Activated naive CD4-positive, alpha-beta T cell treated with anti-CD3 and anti-CD28 coated beads, Interleukin-2, amount 50 U/mL, for 72 hours (primary cell): ENCODE measurements around the gene LOXHD1. TPM values are rescaled to one million over a fixed set of nuclear protein-coding genes. Genes with fewer than 3 reads are reported as not detected.

Experiments used
- ATAC-seq, 2 donors: fragments of 150-1000 bp; cut with Tn5 transposase; 2 replicates each; pipeline ENCODE4 v1.10.0; 2021; ENCODE audit warnings: mild to moderate bottlenecking in 2 of 2, moderate library complexity in 2 of 2
- DNase-seq, 2 donors: peaks; one replicate each; pipeline ENCODE4 v3.0.0; 2021 to 2022; ENCODE audit warnings: low spot score in 2 of 2
- H3K27ac Mint-ChIP-seq, 2 donors: one replicate each; pipeline ENCODE4 v1.8.0; 2022; ENCODE audit warnings: mild to moderate bottlenecking in 2 of 2, mixed read lengths in 2 of 2
- H3K36me3 Mint-ChIP-seq, 2 donors: one replicate each; pipeline ENCODE4 v1.8.0; 2022; ENCODE audit warnings: mixed read lengths in 2 of 2
- H3K9me3 Mint-ChIP-seq, 2 donors: one replicate each; pipeline ENCODE4 v1.8.0; 2022; ENCODE audit warnings: mixed read lengths in 2 of 2
- total RNA-seq, 2 donors: library from RNA; stranded (reverse); gene quantifications; one replicate each; pipeline ENCODE4 v1.2.3, GENCODE V29; 2022

Gene LOXHD1
- total RNA-seq, 2 donors from 2014 or later = 0.10 to 0.14 TPM

- Mint-ChIP-seq H3K27ac (no peak overlapping the region), H3K36me3 (peaks cover 0 to 6% of the 10 kb centered on the region in 2 donors), H3K9me3 (no peaks in the 10 kb centered on the region)
- ATAC-seq (no peak), DNase-seq (no peak)
Measured at GRCh38 chr18:46679846-46680598, 23.0 kb upstream of the LOXHD1 start.

- DNase-seq (no peak), ATAC-seq (no peak)
- Mint-ChIP-seq H3K36me3 (peaks cover 0 to 8% of the 10 kb centered on the region in 2 donors), H3K27ac (no peak overlapping the region), H3K9me3 (no peaks in the 10 kb centered on the region)
Measured at GRCh38 chr18:46678785-46679399, 21.9 kb upstream of the LOXHD1 start.

- no peaks in the 10 kb centered on the region for H3K9me3 Mint-ChIP-seq
- H3K36me3 Mint-ChIP-seq = peaks cover 0 to 8% of the 10 kb centered on the region in 2 donors
- no peak overlapping the region for H3K27ac Mint-ChIP-seq
- ATAC-seq (no peak), DNase-seq (no peak)
Measured at GRCh38 chr18:46678041-46678440, 21.0 kb upstream of the LOXHD1 start.

- DNase-seq = no peak
- H3K27ac Mint-ChIP-seq = no peak overlapping the region
- H3K36me3 Mint-ChIP-seq = peaks cover 0 to 8% of the 10 kb centered on the region in 2 donors
- no peaks in the 10 kb centered on the region for H3K9me3 Mint-ChIP-seq
- no peak for ATAC-seq
Measured at GRCh38 chr18:46677611-46678010, 20.6 kb upstream of the LOXHD1 start.

GRCh38 chr18:46676182-46676835, 19.3 kb upstream of the LOXHD1 start:
- Mint-ChIP-seq H3K36me3 (peaks cover 0 to 8% of the 10 kb centered on the region in 2 donors), H3K9me3 (no peaks in the 10 kb centered on the region), H3K27ac (no peak overlapping the region)
- DNase-seq = no peak
- no peak for ATAC-seq

GRCh38 chr18:46675112-46675511, 18.1 kb upstream of the LOXHD1 start:
- H3K36me3 Mint-ChIP-seq = peaks cover 0 to 8% of the 10 kb centered on the region in 2 donors
- no peak for DNase-seq
- no peak for ATAC-seq
- no peaks in the 10 kb centered on the region for H3K9me3 Mint-ChIP-seq
- H3K27ac Mint-ChIP-seq = no peak overlapping the region

GRCh38 chr18:46672062-46672970, 15.3 kb upstream of the LOXHD1 start:
- H3K36me3 Mint-ChIP-seq = peaks cover 0 to 8% of the 10 kb centered on the region in 2 donors
- ATAC-seq = peak; percentile 84 to 91
- H3K27ac Mint-ChIP-seq = peak overlapping the region; percentile 22 to 57
- no peaks in the 10 kb centered on the region for H3K9me3 Mint-ChIP-seq
- DNase-seq = no peak

GRCh38 chr18:46668694-46669093, 11.7 kb upstream of the LOXHD1 start:
- ATAC-seq (no peak), DNase-seq (no peak)
- no peaks in the 10 kb centered on the region for H3K36me3 Mint-ChIP-seq
- no peaks in the 10 kb centered on the region for H3K9me3 Mint-ChIP-seq
- no peak overlapping the region for H3K27ac Mint-ChIP-seq

- H3K36me3 Mint-ChIP-seq = no peaks in the 10 kb centered on the region
Measured at GRCh38 chr18:46668135-46668534, 11.1 kb upstream of the LOXHD1 start.

GRCh38 chr18:46663539-46663938, 6.5 kb upstream of the LOXHD1 start:
- no peak for DNase-seq
- Mint-ChIP-seq H3K27ac (peak overlapping the region in 1 of 2 donors; percentile 6), H3K36me3 (no peaks in the 10 kb centered on the region), H3K9me3 (no peaks in the 10 kb centered on the region)
- ATAC-seq = no peak

More at GRCh38 chr18:46668135-46668534, 11.1 kb upstream of the LOXHD1 start:
- no peak overlapping the region for H3K27ac Mint-ChIP-seq
- no peaks in the 10 kb centered on the region for H3K9me3 Mint-ChIP-seq
- ATAC-seq (no peak), DNase-seq (no peak)

- DNase-seq = no peak
- ATAC-seq = no peak
- Mint-ChIP-seq H3K27ac (no peak overlapping the region), H3K36me3 (no peaks in the 10 kb centered on the region), H3K9me3 (no peaks in the 10 kb centered on the region)
Measured at GRCh38 chr18:46660957-46661749, 4.1 kb upstream of the LOXHD1 start.

- ATAC-seq (no peak), DNase-seq (no peak)
- Mint-ChIP-seq H3K27ac (no peak overlapping the region), H3K9me3 (no peaks in the 10 kb centered on the region), H3K36me3 (no peaks in the 10 kb centered on the region)
Measured at GRCh38 chr18:46659484-46659883, 2.5 kb upstream of the LOXHD1 start.

- ATAC-seq (no peak), DNase-seq (no peak)
- H3K9me3 Mint-ChIP-seq = no peaks in the 10 kb centered on the region
- no peak overlapping the region for H3K27ac Mint-ChIP-seq
- no peaks in the 10 kb centered on the region for H3K36me3 Mint-ChIP-seq
Measured at GRCh38 chr18:46656326-46657114, 500 bp downstream of the LOXHD1 start.

GRCh38 chr18:46652372-46652771, 4.6 kb downstream of the LOXHD1 start:
- no peaks in the 10 kb centered on the region for H3K36me3 Mint-ChIP-seq
- ATAC-seq = no peak
- H3K9me3 Mint-ChIP-seq = no peaks in the 10 kb centered on the region

GRCh38 chr18:46650681-46651080, 6.3 kb downstream of the LOXHD1 start:
- no peaks in the 10 kb centered on the region for H3K9me3 Mint-ChIP-seq

More at GRCh38 chr18:46652372-46652771, 4.6 kb downstream of the LOXHD1 start:
- no peak for DNase-seq
- H3K27ac Mint-ChIP-seq = no peak overlapping the region

More at GRCh38 chr18:46650681-46651080, 6.3 kb downstream of the LOXHD1 start:
- H3K27ac Mint-ChIP-seq = no peak overlapping the region
- no peaks in the 10 kb centered on the region for H3K36me3 Mint-ChIP-seq
- DNase-seq (no peak), ATAC-seq (no peak)
